ENCODE results near the gene ELL2. TPM values are rescaled to one million over a fixed set of nuclear protein-coding genes. Genes with fewer than 3 reads are reported as not detected.
A peak's percentile ranks its signal among the peaks of the same experiment; 100 is the strongest.
"Not testable (repeated sequence)": the region's sequence is repeated elsewhere in the genome, so short reads cannot be mapped to it uniquely, and the experiment has no call there.

The ELL2 gene
- total RNA-seq, 1 donor from 2014 or later: 103 TPM

DNA sequence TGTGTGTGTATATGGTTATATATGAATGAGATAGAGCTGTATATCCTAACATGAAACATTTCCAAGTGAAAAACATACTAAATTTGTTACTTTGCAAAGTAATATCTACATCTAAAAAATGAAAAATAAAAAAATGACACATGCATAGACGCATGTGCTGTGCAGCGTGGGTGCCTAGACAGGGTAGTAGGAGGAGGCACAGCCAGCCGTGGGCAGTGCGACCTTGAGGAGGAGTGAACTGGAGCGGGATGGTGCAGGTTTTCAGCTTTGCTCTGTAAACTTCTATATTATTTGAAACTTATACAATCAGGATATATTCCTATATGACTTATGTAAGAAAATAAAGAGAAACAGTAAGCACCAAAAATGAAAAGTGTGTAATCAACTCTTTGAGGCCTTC, 124.2 kb downstream of the ELL2 start:
- DNase-seq: no peak
- no peak overlapping the region for H3K4me3 Mint-ChIP-seq
- H3K27ac Mint-ChIP-seq: peak overlapping the region; percentile 18
- intact Hi-C loops (cut with micrococcal nuclease): no loop called here
- no peaks in the 10 kb centered on the region for H3K27me3 Mint-ChIP-seq
- peaks cover 30% of the 10 kb centered on the region for H3K4me1 Mint-ChIP-seq
- no peaks in the 10 kb centered on the region for H3K9me3 Mint-ChIP-seq
- H3K36me3 Mint-ChIP-seq (ENCODE audit: low read depth): no peaks in the 10 kb centered on the region

DNA sequence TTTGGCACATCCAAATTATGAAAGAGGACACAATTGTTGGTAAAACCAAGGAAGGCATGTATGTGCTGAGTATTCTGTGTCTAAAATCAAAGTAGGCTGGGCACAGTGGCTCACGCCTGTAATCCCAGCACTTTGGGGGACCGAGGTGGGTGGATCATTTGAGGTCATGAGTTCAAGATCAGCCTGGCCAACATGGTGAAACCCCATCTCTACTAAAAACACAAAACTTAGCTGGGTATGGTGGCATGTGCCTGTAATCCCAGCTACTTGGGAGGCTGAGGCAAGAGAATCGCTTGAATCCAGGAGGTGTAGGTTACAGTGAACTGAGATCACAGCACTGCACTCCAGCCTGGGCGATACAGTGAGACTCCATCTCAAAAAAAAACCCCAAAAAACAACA, 124.7 kb downstream of the ELL2 start:
- DNase-seq; H3K27me3 Mint-ChIP-seq; intact Hi-C loops (cut with micrococcal nuclease); H3K27ac Mint-ChIP-seq; H3K9me3 Mint-ChIP-seq; H3K36me3 Mint-ChIP-seq (ENCODE audit: low read depth): not testable (repeated sequence)
- H3K4me3 Mint-ChIP-seq: peak overlapping the region; percentile 19
- H3K4me1 Mint-ChIP-seq: peaks cover 30% of the 10 kb centered on the region

DNA sequence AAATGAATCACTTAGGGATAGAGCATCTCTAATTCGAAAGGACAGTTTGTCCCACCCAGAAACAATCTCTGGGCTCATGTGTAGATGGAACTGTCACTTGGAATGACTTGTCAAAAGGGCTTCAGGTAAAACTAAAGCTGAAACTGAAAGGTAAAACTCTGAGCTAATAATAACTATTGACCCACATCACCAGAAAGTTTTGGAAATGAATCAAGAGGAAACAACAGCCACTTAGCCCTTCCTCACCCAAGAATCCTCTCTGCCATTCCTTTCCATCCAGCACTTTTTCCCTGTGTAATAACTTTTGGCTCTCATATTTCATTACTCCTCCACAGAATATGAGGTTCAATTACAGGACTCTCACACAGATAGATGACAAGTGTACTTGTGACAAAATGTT, 125.1 kb downstream of the ELL2 start:
- intact Hi-C loops (cut with micrococcal nuclease): no loop called here
- no peaks in the 10 kb centered on the region for H3K27me3 Mint-ChIP-seq
- peak overlapping the region; percentile 19 for H3K4me3 Mint-ChIP-seq
- H3K4me1 Mint-ChIP-seq: peaks cover 31% of the 10 kb centered on the region
- H3K36me3 Mint-ChIP-seq (ENCODE audit: low read depth): no peaks in the 10 kb centered on the region
- no peak for DNase-seq
- H3K9me3 Mint-ChIP-seq: no peaks in the 10 kb centered on the region
- no peak overlapping the region for H3K27ac Mint-ChIP-seq

DNA sequence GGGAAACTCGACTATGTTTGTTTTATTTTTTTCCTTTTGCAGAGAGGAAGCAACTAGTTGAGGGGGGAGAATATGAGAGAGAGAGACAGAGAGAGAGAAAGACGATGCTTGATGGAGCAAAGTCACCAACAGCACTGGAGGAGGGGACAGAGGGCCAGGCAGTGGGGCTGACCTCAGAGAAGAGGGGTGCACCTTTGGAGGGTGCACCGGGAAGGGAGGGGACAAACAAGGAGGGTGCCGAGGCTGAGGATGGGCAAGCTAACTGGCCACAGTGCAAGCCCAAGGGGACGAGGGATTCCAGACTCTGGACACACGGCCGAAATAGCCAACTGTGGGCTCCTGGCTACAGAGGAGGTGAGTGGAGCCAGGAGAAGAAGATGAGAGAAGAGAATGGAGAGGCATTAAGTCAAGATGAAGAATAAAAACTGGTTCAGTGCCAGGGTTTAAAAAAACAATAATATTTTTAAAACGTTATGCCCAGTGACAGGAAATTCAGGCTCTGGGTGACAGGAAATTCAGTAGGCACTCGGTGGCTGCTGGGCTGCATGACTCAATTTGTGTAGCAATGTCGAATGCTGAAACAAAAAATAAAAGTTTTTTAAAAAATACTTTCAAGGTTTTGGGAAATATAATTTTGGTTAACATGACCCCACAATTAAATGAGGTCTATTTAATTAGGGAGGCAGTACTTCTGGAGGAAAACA, 125.8 kb downstream of the ELL2 start:
- Mint-ChIP-seq H3K36me3 (ENCODE audit: low read depth) (no peaks in the 10 kb centered on the region), H3K9me3 (no peaks in the 10 kb centered on the region), H3K4me1 (peaks cover 31% of the 10 kb centered on the region), H3K27me3 (no peaks in the 10 kb centered on the region), H3K4me3 (peak overlapping the region; percentile 78), H3K27ac (peak overlapping the region; percentile 74)
- no peak for DNase-seq
- intact Hi-C loops (cut with micrococcal nuclease): loop anchor here (1.0 to 2.0 kb wide), 2 partner anchors 7 to 189 kb away; partner anchors contain the start of gene RFESD

Other genes with a start within 250 kb of the ELL2 start
- gene RHOBTB3, start 230.5 kb downstream of the ELL2 start, total RNA-seq: 0.37 and 0.45 TPM in 2 replicates
- gene GLRX, start 139.1 kb downstream of the ELL2 start, total RNA-seq: 13.5 and 17.3 TPM in 2 replicates